Endothelial cell of umbilical vein (primary cell): ENCODE measurements around the gene ACOT13. TPM values are rescaled to one million over a fixed set of nuclear protein-coding genes. Genes with fewer than 3 reads are reported as not detected.

Source experiments
- polyA plus RNA-seq, 4 experiments: library from polyadenylated mRNA; depleted of rRNA in 3 of 4; stranded (reverse) in 3 of 4; unstranded in 1 of 4; fragments of >200 nt; gene quantifications; 2 replicates each; pipeline versions ENCODE4 v1.2.1 to v1.2.3, GENCODE V29; 2011 to 2012; ENCODE audit warnings: missing spikeins in 1 of 4
- total RNA-seq: library from RNA; stranded (reverse); gene quantifications from 2 replicates; pipeline ENCODE4 v1.2.3, GENCODE V29; 2021

Gene ACOT13
- total and polyA plus RNA-seq, 2 donors (not counting 3 experiments of a cell fraction or from before 2014, with no cell fraction given), result 7.7 to 24.1 TPM

Other genes with a start within 250 kb of the ACOT13 start
- gene GPLD1, start 177.5 kb upstream of the ACOT13 start, total RNA-seq, result 0.53 TPM in 1 of 2 replicates, not detected in the other
- 0.03 and 0.08 TPM in 2 replicates for gene GPLD1, start 177.5 kb upstream of the ACOT13 start, polyA plus RNA-seq
- 1.1 and 1.8 TPM in 2 replicates for gene ALDH5A1, start 172.1 kb upstream of the ACOT13 start, total RNA-seq
- 0.49 and 0.51 TPM in 2 replicates for gene ALDH5A1, start 172.1 kb upstream of the ACOT13 start, polyA plus RNA-seq
- 0.07 TPM in 2 replicates for gene KIAA0319, start 20.9 kb upstream of the ACOT13 start, total RNA-seq
- 0.02 and 0.04 TPM in 2 replicates for gene KIAA0319, start 20.9 kb upstream of the ACOT13 start, polyA plus RNA-seq
- 35.3 and 39.2 TPM in 2 replicates for gene TDP2, start 178 bp upstream of the ACOT13 start, total RNA-seq
- 9.9 and 13.7 TPM in 2 replicates for gene TDP2, start 178 bp upstream of the ACOT13 start, polyA plus RNA-seq
- gene C6orf62, start 52.1 kb downstream of the ACOT13 start, total RNA-seq, result 121 and 129 TPM in 2 replicates
- gene C6orf62, start 52.1 kb downstream of the ACOT13 start, polyA plus RNA-seq, result 34.7 and 36.5 TPM in 2 replicates
- 51.9 and 52.6 TPM in 2 replicates for gene GMNN, start 107.9 kb downstream of the ACOT13 start, total RNA-seq
- gene GMNN, start 107.9 kb downstream of the ACOT13 start, polyA plus RNA-seq, result 19.0 and 25.4 TPM in 2 replicates
- not detected in 2 replicates for gene ARMH2, start 131.8 kb downstream of the ACOT13 start, total RNA-seq
- not detected in 2 replicates for gene ARMH2, start 131.8 kb downstream of the ACOT13 start, polyA plus RNA-seq